ENCODE results near the gene RPLP1. TPM values are rescaled to one million over a fixed set of nuclear protein-coding genes. Genes with fewer than 3 reads are reported as not detected.

Gene RPLP1
- total and polyA plus RNA-seq, 4 donors, result 45.2 to 765 (median 319) TPM

DNA sequence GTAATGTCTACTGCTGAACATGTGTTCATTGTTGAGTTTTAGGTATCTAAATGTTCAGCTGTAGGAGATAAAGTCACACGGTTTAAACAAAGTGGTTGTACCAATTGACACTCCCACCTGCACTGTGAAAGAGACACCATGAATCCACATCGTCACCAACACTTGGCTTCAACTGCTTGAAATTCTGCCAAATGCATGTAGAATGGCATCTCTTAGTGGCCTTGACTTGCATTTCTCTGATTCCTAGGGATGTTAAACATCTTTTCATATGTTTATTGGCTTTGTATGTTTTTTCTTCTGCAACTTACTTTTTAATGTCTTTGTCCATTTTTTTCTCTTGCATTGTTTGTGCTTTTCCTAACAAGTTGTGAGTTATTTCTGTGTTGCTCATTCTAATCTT lies 43.4 kb downstream of the RPLP1 start (continued):
- TF ChIP-seq, protein P1, sequence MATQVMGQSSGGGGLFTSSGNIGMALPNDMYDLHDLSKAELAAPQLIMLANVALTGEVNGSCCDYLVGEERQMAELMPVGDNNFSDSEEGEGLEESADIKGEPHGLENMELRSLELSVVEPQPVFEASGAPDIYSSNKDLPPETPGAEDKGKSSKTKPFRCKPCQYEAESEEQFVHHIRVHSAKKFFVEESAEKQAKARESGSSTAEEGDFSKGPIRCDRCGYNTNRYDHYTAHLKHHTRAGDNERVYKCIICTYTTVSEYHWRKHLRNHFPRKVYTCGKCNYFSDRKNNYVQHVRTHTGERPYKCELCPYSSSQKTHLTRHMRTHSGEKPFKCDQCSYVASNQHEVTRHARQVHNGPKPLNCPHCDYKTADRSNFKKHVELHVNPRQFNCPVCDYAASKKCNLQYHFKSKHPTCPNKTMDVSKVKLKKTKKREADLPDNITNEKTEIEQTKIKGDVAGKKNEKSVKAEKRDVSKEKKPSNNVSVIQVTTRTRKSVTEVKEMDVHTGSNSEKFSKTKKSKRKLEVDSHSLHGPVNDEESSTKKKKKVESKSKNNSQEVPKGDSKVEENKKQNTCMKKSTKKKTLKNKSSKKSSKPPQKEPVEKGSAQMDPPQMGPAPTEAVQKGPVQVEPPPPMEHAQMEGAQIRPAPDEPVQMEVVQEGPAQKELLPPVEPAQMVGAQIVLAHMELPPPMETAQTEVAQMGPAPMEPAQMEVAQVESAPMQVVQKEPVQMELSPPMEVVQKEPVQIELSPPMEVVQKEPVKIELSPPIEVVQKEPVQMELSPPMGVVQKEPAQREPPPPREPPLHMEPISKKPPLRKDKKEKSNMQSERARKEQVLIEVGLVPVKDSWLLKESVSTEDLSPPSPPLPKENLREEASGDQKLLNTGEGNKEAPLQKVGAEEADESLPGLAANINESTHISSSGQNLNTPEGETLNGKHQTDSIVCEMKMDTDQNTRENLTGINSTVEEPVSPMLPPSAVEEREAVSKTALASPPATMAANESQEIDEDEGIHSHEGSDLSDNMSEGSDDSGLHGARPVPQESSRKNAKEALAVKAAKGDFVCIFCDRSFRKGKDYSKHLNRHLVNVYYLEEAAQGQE (IDR thresholded peaks at IDR 0.05), result no peak
- TF ChIP-seq, protein P2, sequence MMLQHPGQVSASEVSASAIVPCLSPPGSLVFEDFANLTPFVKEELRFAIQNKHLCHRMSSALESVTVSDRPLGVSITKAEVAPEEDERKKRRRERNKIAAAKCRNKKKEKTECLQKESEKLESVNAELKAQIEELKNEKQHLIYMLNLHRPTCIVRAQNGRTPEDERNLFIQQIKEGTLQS (IDR thresholded peaks at IDR 0.05), result no peak
- no peak for TF ChIP-seq TAF1 (conservative IDR thresholded peaks at IDR 0.05)
- no peak for TF ChIP-seq YY1 (IDR thresholded peaks at IDR 0.05)
- no peak for TF ChIP-seq JUND (IDR thresholded peaks at IDR 0.05)

DNA sequence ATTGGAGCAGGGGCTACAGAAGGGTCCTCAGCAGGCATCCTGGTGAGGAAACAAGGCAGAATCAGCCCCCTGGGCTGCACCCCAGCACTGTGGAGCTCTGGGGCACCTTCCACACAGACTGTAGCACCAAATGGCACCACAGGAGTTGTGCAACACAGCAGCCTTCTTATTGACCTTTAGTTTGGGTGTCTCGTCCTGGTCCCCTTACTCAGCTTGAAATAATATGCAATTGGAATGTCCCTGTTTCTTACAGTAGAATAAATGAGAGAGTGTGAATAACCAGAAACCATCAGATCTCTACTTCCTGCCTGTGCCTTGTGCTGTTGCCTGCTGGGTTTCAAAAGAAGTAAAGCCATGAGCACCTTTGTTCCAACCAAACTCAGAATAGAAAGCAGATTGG lies 44.5 kb downstream of the RPLP1 start:
- Histone ChIP-seq H3K4me1 (ENCODE audit: control insufficient read depth in 4 of 4, insufficient read depth in 4 of 4, low read length in 3 of 4) (no peaks in the 10 kb centered on the region), H3K4me3 (ENCODE audit: low read depth in 1 of 3, low read length in 3 of 3) (no peak overlapping the region), H3K27ac (ENCODE audit: low read depth in 1 of 2, low read length in 2 of 2) (no peak overlapping the region), H3K9me3 (ENCODE audit: control insufficient read depth in 4 of 4, low read length in 3 of 4) (no peaks in the 10 kb centered on the region), H3K36me3 (ENCODE audit: control insufficient read depth in 4 of 4, insufficient read depth in 3 of 4, low read depth in 1 of 4, low read length in 3 of 4) (no peaks in the 10 kb centered on the region), H3K27me3 (ENCODE audit: control insufficient read depth in 4 of 4, insufficient read depth in 4 of 4, low read length in 3 of 4) (no peaks in the 10 kb centered on the region), H3K9ac (ENCODE audit: low read depth in 1 of 2, low read length in 2 of 2) (no peak overlapping the region)
- 91% methylated on average over 1 of the region's 1 CpG for WGBS
- no peak for DNase-seq (ENCODE audit: low spot score)
- TF ChIP-seq, protein P2 (IDR thresholded peaks at IDR 0.05), result no peak
- TF ChIP-seq FOXA2 (IDR thresholded peaks at IDR 0.05) (no peak), RXRA (IDR thresholded peaks at IDR 0.05) (no peak), NR2F2 (IDR thresholded peaks at IDR 0.05) (no peak), JUND (IDR thresholded peaks at IDR 0.05) (no peak)
- TF ChIP-seq, protein P3, sequence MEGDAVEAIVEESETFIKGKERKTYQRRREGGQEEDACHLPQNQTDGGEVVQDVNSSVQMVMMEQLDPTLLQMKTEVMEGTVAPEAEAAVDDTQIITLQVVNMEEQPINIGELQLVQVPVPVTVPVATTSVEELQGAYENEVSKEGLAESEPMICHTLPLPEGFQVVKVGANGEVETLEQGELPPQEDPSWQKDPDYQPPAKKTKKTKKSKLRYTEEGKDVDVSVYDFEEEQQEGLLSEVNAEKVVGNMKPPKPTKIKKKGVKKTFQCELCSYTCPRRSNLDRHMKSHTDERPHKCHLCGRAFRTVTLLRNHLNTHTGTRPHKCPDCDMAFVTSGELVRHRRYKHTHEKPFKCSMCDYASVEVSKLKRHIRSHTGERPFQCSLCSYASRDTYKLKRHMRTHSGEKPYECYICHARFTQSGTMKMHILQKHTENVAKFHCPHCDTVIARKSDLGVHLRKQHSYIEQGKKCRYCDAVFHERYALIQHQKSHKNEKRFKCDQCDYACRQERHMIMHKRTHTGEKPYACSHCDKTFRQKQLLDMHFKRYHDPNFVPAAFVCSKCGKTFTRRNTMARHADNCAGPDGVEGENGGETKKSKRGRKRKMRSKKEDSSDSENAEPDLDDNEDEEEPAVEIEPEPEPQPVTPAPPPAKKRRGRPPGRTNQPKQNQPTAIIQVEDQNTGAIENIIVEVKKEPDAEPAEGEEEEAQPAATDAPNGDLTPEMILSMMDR (IDR thresholded peaks at IDR 0.05; ENCODE audit: low read depth, low read length, missing input control), result no peak

DNA sequence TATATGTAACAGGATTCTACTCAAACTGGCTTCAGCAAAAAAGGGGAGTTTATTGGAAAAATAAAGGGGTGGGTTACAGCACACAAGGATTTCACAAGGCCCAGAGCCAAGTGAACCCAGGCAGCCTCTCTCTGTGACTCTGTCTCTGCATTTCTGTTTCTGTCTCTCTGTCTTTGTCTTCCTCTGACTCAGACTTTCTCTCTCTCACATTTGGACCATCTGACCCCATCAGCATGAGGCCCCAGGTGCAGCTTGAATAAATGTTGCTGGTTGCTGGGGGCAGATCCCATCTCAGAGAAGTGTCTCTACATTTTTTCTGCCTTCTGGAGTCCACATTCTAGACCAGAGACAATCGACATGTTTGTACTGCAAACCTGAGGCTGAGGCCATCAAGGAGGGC lies 45.0 kb downstream of the RPLP1 start:
- no peak overlapping the region for H3K27ac ChIP-seq (ENCODE audit: low read depth in 1 of 2, low read length in 2 of 2)
- no peak for TF ChIP-seq HNF4A (conservative IDR thresholded peaks at IDR 0.05)
- no peak for TF ChIP-seq JUND (IDR thresholded peaks at IDR 0.05)
- no peak for TF ChIP-seq SP1 (IDR thresholded peaks at IDR 0.05)
- TF ChIP-seq EGR1 (IDR thresholded peaks at IDR 0.05; ENCODE audit: low read depth in 2 of 2), result no peak
- TF ChIP-seq YY1 (IDR thresholded peaks at IDR 0.05), result no peak
- TF ChIP-seq, protein P4, sequence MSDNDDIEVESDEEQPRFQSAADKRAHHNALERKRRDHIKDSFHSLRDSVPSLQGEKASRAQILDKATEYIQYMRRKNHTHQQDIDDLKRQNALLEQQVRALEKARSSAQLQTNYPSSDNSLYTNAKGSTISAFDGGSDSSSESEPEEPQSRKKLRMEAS (IDR thresholded peaks at IDR 0.05), result no peak
- no peak for TF ChIP-seq FOXA1 (IDR thresholded peaks at IDR 0.05)
- TF ChIP-seq FOXA2 (IDR thresholded peaks at IDR 0.05), result no peak
- no peak for TF ChIP-seq NR2F2 (IDR thresholded peaks at IDR 0.05)
- TF ChIP-seq, protein P2 (IDR thresholded peaks at IDR 0.05), result no peak
- no peak for TF ChIP-seq HNF4G (IDR thresholded peaks at IDR 0.05)
- TF ChIP-seq, protein P3 (IDR thresholded peaks at IDR 0.05; ENCODE audit: low read depth, low read length, missing input control), result no peak
- TF ChIP-seq, protein P5, sequence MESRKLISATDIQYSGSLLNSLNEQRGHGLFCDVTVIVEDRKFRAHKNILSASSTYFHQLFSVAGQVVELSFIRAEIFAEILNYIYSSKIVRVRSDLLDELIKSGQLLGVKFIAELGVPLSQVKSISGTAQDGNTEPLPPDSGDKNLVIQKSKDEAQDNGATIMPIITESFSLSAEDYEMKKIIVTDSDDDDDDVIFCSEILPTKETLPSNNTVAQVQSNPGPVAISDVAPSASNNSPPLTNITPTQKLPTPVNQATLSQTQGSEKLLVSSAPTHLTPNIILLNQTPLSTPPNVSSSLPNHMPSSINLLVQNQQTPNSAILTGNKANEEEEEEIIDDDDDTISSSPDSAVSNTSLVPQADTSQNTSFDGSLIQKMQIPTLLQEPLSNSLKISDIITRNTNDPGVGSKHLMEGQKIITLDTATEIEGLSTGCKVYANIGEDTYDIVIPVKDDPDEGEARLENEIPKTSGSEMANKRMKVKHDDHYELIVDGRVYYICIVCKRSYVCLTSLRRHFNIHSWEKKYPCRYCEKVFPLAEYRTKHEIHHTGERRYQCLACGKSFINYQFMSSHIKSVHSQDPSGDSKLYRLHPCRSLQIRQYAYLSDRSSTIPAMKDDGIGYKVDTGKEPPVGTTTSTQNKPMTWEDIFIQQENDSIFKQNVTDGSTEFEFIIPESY (IDR thresholded peaks at IDR 0.05), result no peak
- no peak for TF ChIP-seq TAF1 (conservative IDR thresholded peaks at IDR 0.05)
- no peak for TF ChIP-seq RXRA (IDR thresholded peaks at IDR 0.05)
- TF ChIP-seq GABPA (IDR thresholded peaks at IDR 0.05 in 1 of 2, conservative IDR thresholded peaks at IDR 0.05 in 1 of 2), result no peak
- H3K4me3 ChIP-seq (ENCODE audit: low read depth in 1 of 3, low read length in 3 of 3), result no peak overlapping the region
- H3K9ac ChIP-seq (ENCODE audit: low read depth in 1 of 2, low read length in 2 of 2), result no peak overlapping the region
- 83% methylated on average over 1 of the region's 1 CpG for WGBS
- no peak for DNase-seq (ENCODE audit: low spot score)
- no peaks in the 10 kb centered on the region for H3K36me3 ChIP-seq (ENCODE audit: control insufficient read depth in 4 of 4, insufficient read depth in 3 of 4, low read depth in 1 of 4, low read length in 3 of 4)
- no peaks in the 10 kb centered on the region for H3K4me1 ChIP-seq (ENCODE audit: control insufficient read depth in 4 of 4, insufficient read depth in 4 of 4, low read length in 3 of 4)
- H3K9me3 ChIP-seq (ENCODE audit: control insufficient read depth in 4 of 4, low read length in 3 of 4), result no peaks in the 10 kb centered on the region
- H3K27me3 ChIP-seq (ENCODE audit: control insufficient read depth in 4 of 4, insufficient read depth in 4 of 4, low read length in 3 of 4), result no peaks in the 10 kb centered on the region
